Measurements from ENCODE around the gene GPR3. TPM values are rescaled to one million over a fixed set of nuclear protein-coding genes. Genes with fewer than 3 reads are reported as not detected.
"Not testable (repeated sequence)": the region's sequence is repeated elsewhere in the genome, so short reads cannot be mapped to it uniquely, and the experiment has no call there.

The GPR3 gene
- total RNA-seq, 1 experiment from 2014 or later: 0.65 TPM

DNA sequence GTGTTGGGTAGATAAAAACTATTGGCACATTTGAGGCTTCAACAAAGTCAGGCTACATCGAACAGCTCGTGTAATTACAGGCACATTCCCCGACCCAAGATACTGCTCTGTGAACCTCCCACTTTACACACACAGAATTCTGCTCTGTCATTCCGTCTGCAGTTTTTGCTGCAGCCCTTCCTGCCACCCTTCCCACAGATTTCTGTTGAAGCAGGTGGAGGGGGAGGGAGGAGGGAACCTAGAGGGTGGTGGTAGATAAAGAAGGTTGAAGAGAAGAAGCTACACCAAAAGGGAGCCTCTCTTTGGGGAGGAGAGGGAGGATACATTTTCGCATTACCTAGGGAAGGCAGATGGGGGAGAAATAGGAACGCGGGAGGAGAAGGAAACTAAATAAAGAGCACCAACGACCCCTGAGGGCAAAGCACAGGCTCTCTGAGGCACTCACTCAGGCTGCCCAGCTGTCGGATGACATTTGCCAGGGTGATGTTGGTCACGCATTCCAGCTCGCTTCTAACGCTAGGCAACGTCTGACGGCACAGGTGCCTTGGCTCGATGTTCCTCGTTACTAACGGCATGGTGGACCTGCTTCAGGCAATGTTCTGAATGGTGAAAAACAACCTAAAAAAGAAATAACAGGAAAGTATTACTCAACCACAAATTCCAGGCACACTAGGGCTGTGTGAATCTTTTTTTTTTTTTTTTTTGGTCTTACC, 36.0 kb downstream of the GPR3 start:
- ChIA-PET CTCF (interaction anchor here (0.6 to 1.4 kb wide), 3 partner anchors 12 to 1341 kb away, joined by 3 to 4 read pairs (median 3); no protein-coding TSS in a partner anchor), POLR2A (interaction anchor here (1.8 kb wide), 1 partner anchor 10 kb away, joined by 9 read pairs; no protein-coding TSS in a partner anchor)
- H3K4me1 Mint-ChIP-seq (ENCODE audit: insufficient read depth, unreplicated experiment): peaks cover 11% of the 10 kb centered on the region
- no peak overlapping the region for H3K4me3 Mint-ChIP-seq (ENCODE audit: unreplicated experiment)
- BruUV-seq (replicated peaks): no TSS peak
- TF ChIP-seq, protein P1, sequence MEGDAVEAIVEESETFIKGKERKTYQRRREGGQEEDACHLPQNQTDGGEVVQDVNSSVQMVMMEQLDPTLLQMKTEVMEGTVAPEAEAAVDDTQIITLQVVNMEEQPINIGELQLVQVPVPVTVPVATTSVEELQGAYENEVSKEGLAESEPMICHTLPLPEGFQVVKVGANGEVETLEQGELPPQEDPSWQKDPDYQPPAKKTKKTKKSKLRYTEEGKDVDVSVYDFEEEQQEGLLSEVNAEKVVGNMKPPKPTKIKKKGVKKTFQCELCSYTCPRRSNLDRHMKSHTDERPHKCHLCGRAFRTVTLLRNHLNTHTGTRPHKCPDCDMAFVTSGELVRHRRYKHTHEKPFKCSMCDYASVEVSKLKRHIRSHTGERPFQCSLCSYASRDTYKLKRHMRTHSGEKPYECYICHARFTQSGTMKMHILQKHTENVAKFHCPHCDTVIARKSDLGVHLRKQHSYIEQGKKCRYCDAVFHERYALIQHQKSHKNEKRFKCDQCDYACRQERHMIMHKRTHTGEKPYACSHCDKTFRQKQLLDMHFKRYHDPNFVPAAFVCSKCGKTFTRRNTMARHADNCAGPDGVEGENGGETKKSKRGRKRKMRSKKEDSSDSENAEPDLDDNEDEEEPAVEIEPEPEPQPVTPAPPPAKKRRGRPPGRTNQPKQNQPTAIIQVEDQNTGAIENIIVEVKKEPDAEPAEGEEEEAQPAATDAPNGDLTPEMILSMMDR (IDR thresholded peaks at IDR 0.05; ENCODE audit: unreplicated experiment): no peak
- intact Hi-C loops (cut with micrococcal nuclease): no loop called here
- no peak for DNase-seq (ENCODE audit: unreplicated experiment)
- peaks cover 56% of the 10 kb centered on the region for H3K36me3 Mint-ChIP-seq (ENCODE audit: insufficient read depth, unreplicated experiment)
- H3K27me3 Mint-ChIP-seq (ENCODE audit: insufficient read depth, unreplicated experiment): no peaks in the 10 kb centered on the region
- H3K9me3 Mint-ChIP-seq (ENCODE audit: unreplicated experiment): no peaks in the 10 kb centered on the region
- peak overlapping the region; percentile 54 for H3K27ac Mint-ChIP-seq (ENCODE audit: low read depth, unreplicated experiment)

DNA sequence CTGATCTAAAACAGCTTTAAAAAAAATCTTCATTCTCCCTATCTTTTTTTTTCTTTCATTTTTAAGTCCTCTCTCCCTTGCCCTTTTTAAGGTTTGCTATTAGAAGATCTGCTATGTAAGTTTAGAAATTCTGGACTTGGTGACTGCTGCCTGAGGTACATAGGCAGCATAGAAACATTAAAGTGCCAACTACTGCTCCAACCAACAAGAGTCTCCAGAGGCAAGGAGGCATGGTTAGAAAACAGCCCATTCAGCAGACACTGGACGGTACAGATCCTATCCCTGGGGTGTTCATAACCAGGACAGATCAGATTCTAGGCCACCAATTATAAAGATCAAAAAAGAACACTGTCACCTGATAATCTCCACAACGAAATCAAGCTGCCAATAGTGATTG, 36.6 kb downstream of the GPR3 start:
- POLR2A ChIA-PET: interaction anchor here (1.8 kb wide), 1 partner anchor 9 kb away, joined by 9 read pairs; no protein-coding TSS in a partner anchor
- Mint-ChIP-seq H3K9me3 (ENCODE audit: unreplicated experiment) (no peaks in the 10 kb centered on the region), H3K27me3 (ENCODE audit: insufficient read depth, unreplicated experiment) (no peaks in the 10 kb centered on the region), H3K36me3 (ENCODE audit: insufficient read depth, unreplicated experiment) (peaks cover 56% of the 10 kb centered on the region), H3K4me3 (ENCODE audit: unreplicated experiment) (no peak overlapping the region), H3K27ac (ENCODE audit: low read depth, unreplicated experiment) (peak overlapping the region; percentile 54), H3K4me1 (ENCODE audit: insufficient read depth, unreplicated experiment) (peaks cover 11% of the 10 kb centered on the region)
- intact Hi-C loops (cut with micrococcal nuclease): no loop called here
- no TSS peak for BruUV-seq (replicated peaks)
- CTCF ChIA-PET: interaction anchor here (0.6 to 1.4 kb wide), 4 partner anchors 12 to 1342 kb away, joined by 3 to 4 read pairs (median 4); no protein-coding TSS in a partner anchor
- TF ChIP-seq, protein P1 (IDR thresholded peaks at IDR 0.05; ENCODE audit: unreplicated experiment): no peak
- no peak for DNase-seq (ENCODE audit: unreplicated experiment)

DNA sequence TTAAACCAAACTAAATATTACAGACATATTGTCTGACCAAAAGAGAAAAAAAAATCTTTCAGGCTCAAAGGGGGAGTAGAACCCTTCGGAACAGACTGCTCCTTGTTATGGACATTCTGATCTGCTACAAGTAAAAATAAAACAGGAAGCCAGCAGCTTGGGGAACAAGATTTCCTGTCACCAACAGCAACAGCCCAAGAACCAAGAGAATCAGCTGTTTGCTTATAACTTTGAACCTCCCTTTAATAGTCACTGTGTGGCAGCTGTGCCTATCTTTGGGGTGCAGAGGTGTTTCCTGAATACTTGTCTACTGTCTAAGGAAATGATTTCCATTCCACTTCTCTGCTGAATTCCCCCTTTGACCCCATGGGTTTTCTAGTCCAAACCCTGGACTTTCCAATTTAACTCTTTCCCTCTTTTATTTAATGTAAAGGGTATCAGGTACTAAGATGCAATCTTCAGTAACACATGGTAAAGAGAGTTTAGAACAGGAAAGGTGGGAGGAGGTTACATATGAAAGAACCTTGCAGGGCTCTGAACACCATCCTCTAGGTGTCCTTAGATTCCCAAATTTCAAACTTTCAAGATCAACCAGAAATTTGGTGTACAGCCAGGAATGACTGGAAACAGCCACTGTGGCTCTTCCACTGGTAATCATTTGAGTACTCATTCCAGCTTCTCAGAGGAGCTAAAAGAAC, 38.6 kb downstream of the GPR3 start:
- BruUV-seq (replicated peaks): no TSS peak
- Mint-ChIP-seq H3K4me1 (ENCODE audit: insufficient read depth, unreplicated experiment) (peaks cover 16% of the 10 kb centered on the region), H3K36me3 (ENCODE audit: insufficient read depth, unreplicated experiment) (peaks cover 39% of the 10 kb centered on the region), H3K27ac (ENCODE audit: low read depth, unreplicated experiment) (no peak overlapping the region), H3K27me3 (ENCODE audit: insufficient read depth, unreplicated experiment) (no peaks in the 10 kb centered on the region), H3K9me3 (ENCODE audit: unreplicated experiment) (no peaks in the 10 kb centered on the region), H3K4me3 (ENCODE audit: unreplicated experiment) (no peak overlapping the region)
- ChIA-PET CTCF (interaction anchor here (0.6 to 1.2 kb wide), 6 partner anchors 9 to 253 kb away, joined by 3 to 5 read pairs (median 4); no protein-coding TSS in a partner anchor), POLR2A (interaction anchor here (0.6 to 1.5 kb wide), 2 partner anchors 59 to 238 kb away, joined by 3 read pairs; partner anchors contain the start of gene WASF2)
- intact Hi-C loops (cut with micrococcal nuclease): no loop called here
- TF ChIP-seq, protein P1 (IDR thresholded peaks at IDR 0.05; ENCODE audit: unreplicated experiment): no peak
- DNase-seq (ENCODE audit: unreplicated experiment): peak; percentile 18

GRCh38 chr1:27431601-27431940, 39.1 kb downstream of the GPR3 start:
- H3K36me3 Mint-ChIP-seq (ENCODE audit: insufficient read depth, unreplicated experiment): peaks cover 34% of the 10 kb centered on the region
- peaks cover 21% of the 10 kb centered on the region for H3K4me1 Mint-ChIP-seq (ENCODE audit: insufficient read depth, unreplicated experiment)
- intact Hi-C loops (cut with micrococcal nuclease): no loop called here
- TF ChIP-seq, protein P1 (IDR thresholded peaks at IDR 0.05; ENCODE audit: unreplicated experiment): no peak
- H3K9me3 Mint-ChIP-seq (ENCODE audit: unreplicated experiment): no peaks in the 10 kb centered on the region
- DNase-seq (ENCODE audit: unreplicated experiment): no peak
- CTCF ChIA-PET: interaction anchor here (0.6 to 1.2 kb wide), 2 partner anchors 175 to 253 kb away, joined by 3 to 4 read pairs; no protein-coding TSS in a partner anchor
- no peak overlapping the region for H3K27ac Mint-ChIP-seq (ENCODE audit: low read depth, unreplicated experiment)
- H3K4me3 Mint-ChIP-seq (ENCODE audit: unreplicated experiment): no peak overlapping the region
- H3K27me3 Mint-ChIP-seq (ENCODE audit: insufficient read depth, unreplicated experiment): no peaks in the 10 kb centered on the region
- BruUV-seq (replicated peaks): no TSS peak
- POLR2A ChIA-PET: no interaction called here

- H3K27me3 Mint-ChIP-seq (ENCODE audit: insufficient read depth, unreplicated experiment); H3K27ac Mint-ChIP-seq (ENCODE audit: low read depth, unreplicated experiment); CTCF ChIA-PET; H3K4me3 Mint-ChIP-seq (ENCODE audit: unreplicated experiment); H3K9me3 Mint-ChIP-seq (ENCODE audit: unreplicated experiment); BruUV-seq (replicated peaks); DNase-seq (ENCODE audit: unreplicated experiment); intact Hi-C loops (cut with micrococcal nuclease); POLR2A ChIA-PET: not testable (repeated sequence)
- peaks cover 29% of the 10 kb centered on the region for H3K4me1 Mint-ChIP-seq (ENCODE audit: insufficient read depth, unreplicated experiment)
- peaks cover 22% of the 10 kb centered on the region for H3K36me3 Mint-ChIP-seq (ENCODE audit: insufficient read depth, unreplicated experiment)
These were observed 40.3 kb downstream of the GPR3 start for GRCh38 chr1:27432725-27433124.
